IMR-90 (cell line): ENCODE results near the gene HSPG2.

ENCODE experiments used
- BHLHE40 ChIP-seq: fragments of 150-350 bp; IDR thresholded peaks from 2 replicates; pipeline ENCODE4 v1.6.1; 2016; ENCODE audit warnings: mild to moderate bottlenecking, low read depth, low read length
- CEBPB ChIP-seq: IDR thresholded peaks from 2 replicates; pipeline ENCODE4 v1.6.1; 2012; ENCODE audit warnings: low read depth, low read length, improper control_type of control experiment
- MAZ ChIP-seq: IDR thresholded peaks from 2 replicates; pipeline ENCODE4 v1.6.1; 2012; ENCODE audit warnings: low read depth, mild to moderate bottlenecking, low read length, improper control_type of control experiment, moderate library complexity, borderline replicate concordance
- MXI1 ChIP-seq: IDR thresholded peaks from 2 replicates; pipeline ENCODE4 v1.6.1; 2012; ENCODE audit warnings: low read depth, mild to moderate bottlenecking, low read length, moderate library complexity, borderline replicate concordance
- NFE2L2 ChIP-seq: fragments of 150-350 bp; IDR thresholded peaks from 2 replicates; pipeline ENCODE4 v1.6.1; 2016; ENCODE audit warnings: low read depth, mild to moderate bottlenecking, low read length
- POLR2A ChIP-seq: IDR thresholded peaks from 2 replicates; pipeline ENCODE4 v1.6.1; 2012; ENCODE audit warnings: mild to moderate bottlenecking, low read depth, low read length
- RAD21 ChIP-seq: IDR thresholded peaks from 2 replicates; pipeline ENCODE4 v1.6.1; 2012; ENCODE audit warnings: low read length, improper control_type of control experiment
- RCOR1 ChIP-seq: IDR thresholded peaks from 2 replicates; pipeline ENCODE4 v1.6.1; 2012; ENCODE audit warnings: mild to moderate bottlenecking, low read length, improper control_type of control experiment; ENCODE audit not compliant: insufficient replicate concordance
- RFX5 ChIP-seq: IDR thresholded peaks from 2 replicates; pipeline ENCODE4 v1.8.0; 2012; ENCODE audit warnings: low read depth, mild to moderate bottlenecking, low read length, moderate library complexity
- TF ChIP-seq, protein P1 (sequence below): fragments of 150-350 bp; IDR thresholded peaks from 2 replicates; pipeline ENCODE4 v1.6.1; 2017; ENCODE audit warnings: mild to moderate bottlenecking, antibody characterized with exemption, low read length, low read depth
- TF ChIP-seq, protein P2 (sequence below): conservative IDR thresholded peaks from 2 replicates; pipeline ENCODE4 v1.5.1; 2012; ENCODE audit warnings: mild to moderate bottlenecking, low read depth, low read length, improper control_type of control experiment

DNA sequence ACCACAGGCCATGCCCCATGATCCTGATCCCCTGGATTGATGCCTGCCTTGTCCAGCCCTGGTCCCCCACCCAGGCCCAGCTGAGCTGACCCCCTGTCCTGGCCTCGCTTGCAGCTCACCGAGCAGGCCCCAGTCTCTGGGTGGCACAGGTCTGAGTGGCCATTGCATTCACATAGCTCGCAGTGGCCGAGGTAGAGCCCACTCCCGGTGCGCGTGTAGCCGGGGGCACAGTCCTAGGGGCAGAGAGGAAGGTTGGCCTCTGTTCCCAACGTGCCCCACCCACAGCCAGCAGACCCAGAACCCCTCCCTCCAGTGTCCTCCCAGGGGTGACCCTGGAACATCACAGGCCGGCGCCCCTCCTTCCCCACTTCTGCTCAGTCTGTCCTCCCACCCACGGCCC, 73.1 kb downstream of the HSPG2 start:
- TF ChIP-seq POLR2A (no peak), NFE2L2 (no peak), CEBPB (no peak), RAD21 (no peak), RCOR1 (no peak), RFX5 (no peak), BHLHE40 (no peak), MXI1 (no peak), MAZ (no peak)
- TF ChIP-seq, protein P1, sequence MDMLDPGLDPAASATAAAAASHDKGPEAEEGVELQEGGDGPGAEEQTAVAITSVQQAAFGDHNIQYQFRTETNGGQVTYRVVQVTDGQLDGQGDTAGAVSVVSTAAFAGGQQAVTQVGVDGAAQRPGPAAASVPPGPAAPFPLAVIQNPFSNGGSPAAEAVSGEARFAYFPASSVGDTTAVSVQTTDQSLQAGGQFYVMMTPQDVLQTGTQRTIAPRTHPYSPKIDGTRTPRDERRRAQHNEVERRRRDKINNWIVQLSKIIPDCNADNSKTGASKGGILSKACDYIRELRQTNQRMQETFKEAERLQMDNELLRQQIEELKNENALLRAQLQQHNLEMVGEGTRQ: no peak
- TF ChIP-seq, protein P2, sequence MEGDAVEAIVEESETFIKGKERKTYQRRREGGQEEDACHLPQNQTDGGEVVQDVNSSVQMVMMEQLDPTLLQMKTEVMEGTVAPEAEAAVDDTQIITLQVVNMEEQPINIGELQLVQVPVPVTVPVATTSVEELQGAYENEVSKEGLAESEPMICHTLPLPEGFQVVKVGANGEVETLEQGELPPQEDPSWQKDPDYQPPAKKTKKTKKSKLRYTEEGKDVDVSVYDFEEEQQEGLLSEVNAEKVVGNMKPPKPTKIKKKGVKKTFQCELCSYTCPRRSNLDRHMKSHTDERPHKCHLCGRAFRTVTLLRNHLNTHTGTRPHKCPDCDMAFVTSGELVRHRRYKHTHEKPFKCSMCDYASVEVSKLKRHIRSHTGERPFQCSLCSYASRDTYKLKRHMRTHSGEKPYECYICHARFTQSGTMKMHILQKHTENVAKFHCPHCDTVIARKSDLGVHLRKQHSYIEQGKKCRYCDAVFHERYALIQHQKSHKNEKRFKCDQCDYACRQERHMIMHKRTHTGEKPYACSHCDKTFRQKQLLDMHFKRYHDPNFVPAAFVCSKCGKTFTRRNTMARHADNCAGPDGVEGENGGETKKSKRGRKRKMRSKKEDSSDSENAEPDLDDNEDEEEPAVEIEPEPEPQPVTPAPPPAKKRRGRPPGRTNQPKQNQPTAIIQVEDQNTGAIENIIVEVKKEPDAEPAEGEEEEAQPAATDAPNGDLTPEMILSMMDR: no peak
